HepG2 (cell line): ENCODE measurements around the gene KIAA1328. TPM values are rescaled to one million over a fixed set of nuclear protein-coding genes. Genes with fewer than 3 reads are reported as not detected.

Experiments
- BCL6 ChIP-seq: IDR thresholded peaks from 2 replicates; pipeline ENCODE4 v1.6.1; 2016; ENCODE audit warnings: missing genetic modification reagents, missing compliant biosample characterization
- CBX5 ChIP-seq: sonication (generic); formaldehyde crosslinking; IDR thresholded peaks from 2 replicates; pipeline ENCODE4 v1.4.0; 2020; ENCODE audit warnings: missing genetic modification reagents, borderline replicate concordance
- CREM ChIP-seq, 2 experiments: sonication (generic) in 1 of 2; formaldehyde crosslinking in 1 of 2; IDR thresholded peaks; 2 replicates each; pipeline versions ENCODE4 v1.4.0 to v1.6.1; 2016 to 2020; ENCODE audit warnings: antibody characterized with exemption in 1 of 2, mild to moderate bottlenecking in 1 of 2, missing genetic modification reagents in 1 of 2
- DZIP1 ChIP-seq: sonication (generic); formaldehyde crosslinking; IDR thresholded peaks from 2 replicates; pipeline ENCODE4 v1.5.0; 2020; ENCODE audit warnings: mild to moderate bottlenecking, missing genetic modification reagents
- EP300 ChIP-seq, 3 experiments: sonication (generic) in 1 of 3; formaldehyde crosslinking in 1 of 3; IDR thresholded peaks; 2 replicates each; pipeline versions ENCODE4 v1.5.1 to v1.6.1; 2011 to 2020; ENCODE audit warnings: low read depth in 2 of 3, low read length in 2 of 3, borderline replicate concordance in 1 of 3, improper control_type of control experiment in 1 of 3, mild to moderate bottlenecking in 1 of 3, missing genetic modification reagents in 1 of 3, moderate library complexity in 1 of 3
- ERF ChIP-seq: IDR thresholded peaks from 2 replicates; pipeline ENCODE4 v1.6.1; 2018; ENCODE audit warnings: missing biosample characterization, missing genetic modification reagents
- GMEB1 ChIP-seq: sonication (generic); formaldehyde crosslinking; IDR thresholded peaks from 2 replicates; pipeline ENCODE4 v1.5.1; 2020; ENCODE audit warnings: missing genetic modification reagents, mild to moderate bottlenecking, borderline replicate concordance
- KLF15 ChIP-seq: sonication (generic); formaldehyde crosslinking; IDR thresholded peaks from 2 replicates; pipeline ENCODE4 v1.8.1; 2023; ENCODE audit warnings: borderline replicate concordance, mild to moderate bottlenecking, inconsistent platforms, missing genetic modification reagents, mixed read lengths
- MAF1 ChIP-seq: sonication (generic); formaldehyde crosslinking; IDR thresholded peaks from 2 replicates; pipeline ENCODE4 v1.5.0; 2020; ENCODE audit warnings: missing genetic modification reagents, borderline replicate concordance
- MXD4 ChIP-seq: IDR thresholded peaks from 2 replicates; pipeline ENCODE4 v1.6.1; 2016; ENCODE audit warnings: mild to moderate bottlenecking, missing biosample characterization, missing genetic modification reagents
- NR3C1 ChIP-seq: sonication (generic); formaldehyde crosslinking; IDR thresholded peaks from 2 replicates; pipeline ENCODE4 v1.4.0; 2020; ENCODE audit warnings: missing genetic modification reagents
- PITX1 ChIP-seq: sonication (generic); formaldehyde crosslinking; IDR thresholded peaks from 2 replicates; pipeline ENCODE4 v1.5.1; 2020; ENCODE audit warnings: mild to moderate bottlenecking, missing genetic modification reagents
- POLR2G ChIP-seq: fragments of 200-400 bp; formaldehyde crosslinking; IDR thresholded peaks from 2 replicates; pipeline ENCODE4 v1.6.1; 2018; ENCODE audit warnings: mild to moderate bottlenecking, low read depth, low read length, moderate library complexity
- PPARG ChIP-seq: conservative IDR thresholded peaks from 2 replicates; pipeline ENCODE4 v1.6.1; 2016; ENCODE audit warnings: missing biosample characterization, missing genetic modification reagents
- RXRA ChIP-seq: sonication (generic); formaldehyde crosslinking; IDR thresholded peaks from 2 replicates; pipeline ENCODE4 v1.5.1; 2020; ENCODE audit warnings: missing genetic modification reagents
- SP4 ChIP-seq: sonication (generic); formaldehyde crosslinking; IDR thresholded peaks from 2 replicates; pipeline ENCODE4 v1.8.1; 2023; ENCODE audit warnings: mild to moderate bottlenecking, missing genetic modification reagents
- ZBTB34 ChIP-seq: sonication (generic); formaldehyde crosslinking; IDR thresholded peaks from 2 replicates; pipeline ENCODE4 v1.8.0; 2022; ENCODE audit warnings: mild to moderate bottlenecking, missing genetic modification reagents
- ZBTB42 ChIP-seq: sonication (generic); formaldehyde crosslinking; IDR thresholded peaks from 2 replicates; pipeline ENCODE4 v1.5.0; 2020; ENCODE audit warnings: mild to moderate bottlenecking, missing genetic modification reagents
- ZNF639 ChIP-seq: conservative IDR thresholded peaks from 2 replicates; pipeline ENCODE4 v1.6.1; 2018; ENCODE audit warnings: missing genetic modification reagents
- ZNF703 ChIP-seq: sonication (generic); formaldehyde crosslinking; IDR thresholded peaks from 2 replicates; pipeline ENCODE4 v1.5.1; 2020; ENCODE audit warnings: missing genetic modification reagents, mild to moderate bottlenecking, moderate library complexity, borderline replicate concordance
- polyA plus RNA-seq, 8 experiments: library from polyadenylated mRNA; depleted of rRNA in 3 of 8; stranded (reverse) in 7 of 8; unstranded in 1 of 8; fragments of >200 nt; fragmentation: Illumina TruSeq in 4 of 8; extraction: Trizol in 4 of 8; gene quantifications; 2 replicates each; pipeline versions ENCODE4 v1.2.1 to v1.2.3, GENCODE V29; 2011 to 2016; ENCODE audit warnings: low read depth in 4 of 8, missing spikeins in 1 of 8, mixed read lengths in 1 of 8; ENCODE audit not compliant: insufficient read depth in 1 of 8
- total RNA-seq, 5 experiments: library from RNA; depleted of rRNA; stranded (reverse); fragments of >200 nt; fragmentation: Illumina TruSeq; extraction: Trizol; gene quantifications; 2 replicates each; pipeline ENCODE4 v1.2.3, GENCODE V29; 2016; ENCODE audit warnings: low read depth in 1 of 5

Gene KIAA1328
- total and polyA plus RNA-seq, 2 of the 13 experiments (the other 11 are each of a cell fraction or from before 2014, with no cell fraction given), result 4.1 to 6.0 TPM

- TF ChIP-seq RXRA, result peak; percentile 45; the same call in 1 of the 2 replicates
- no peak for TF ChIP-seq DZIP1
- TF ChIP-seq NR3C1 (CRISPR knock-in tag), result no peak
- TF ChIP-seq MXD4 (CRISPR knock-in tag), result peak; percentile 54; the same call in 1 of the 2 replicates
- peak; percentile 71 for TF ChIP-seq SP4 (CRISPR knock-in tag)
- no peak; the same call in 1 of the 2 replicates for TF ChIP-seq CREM (IDR thresholded peaks at IDR 0.05)
- TF ChIP-seq CREM (CRISPR knock-in tag; IDR thresholded peaks at IDR 0.05), result no peak
- TF ChIP-seq ZBTB42 (CRISPR knock-in tag), result peak; percentile 24; the same call in 1 of the 2 replicates
- peak; percentile 58 for TF ChIP-seq POLR2G
- TF ChIP-seq EP300 (IDR thresholded peaks at IDR 0.05; ENCODE audit: low read depth in 2 of 2, low read length in 2 of 2), result no peak
- peak; percentile 10; the same call in 1 of the 2 replicates for TF ChIP-seq EP300 (CRISPR knock-in tag; IDR thresholded peaks at IDR 0.05; ENCODE audit: borderline replicate concordance)
- TF ChIP-seq ERF (CRISPR knock-in tag), result peak; percentile 46; the same call in 1 of the 2 replicates
- peak; percentile 38; the same call in 1 of the 2 replicates for TF ChIP-seq PPARG (CRISPR knock-in tag)
- peak; percentile 56; the same call in 1 of the 2 replicates for TF ChIP-seq ZNF703 (CRISPR knock-in tag)
- TF ChIP-seq KLF15 (CRISPR knock-in tag), result peak; percentile 71; the same call in 1 of the 2 replicates
- TF ChIP-seq GMEB1 (CRISPR knock-in tag), result peak; percentile 77; the same call in 1 of the 2 replicates
- TF ChIP-seq ZBTB34 (CRISPR knock-in tag), result no peak
- peak; percentile 20; the same call in 1 of the 2 replicates for TF ChIP-seq MAF1
- TF ChIP-seq BCL6, result no peak; the same call in 1 of the 2 replicates
- TF ChIP-seq CBX5 (CRISPR knock-in tag), result peak; percentile 46
- peak; percentile 66; the same call in 1 of the 2 replicates for TF ChIP-seq PITX1 (CRISPR knock-in tag)
- peak; percentile 88 for TF ChIP-seq ZNF639 (CRISPR knock-in tag)
Observed at GRCh38 chr18:36828630-36829361, at the start of gene KIAA1328, which contains the start of gene TPGS2 (continued).
